NCI-H82 treated with DMSO at 0.1 percent for 48 hours (cell line): ENCODE data around the gene ASB1.
"Not testable (repeated sequence)": the region's sequence is repeated elsewhere in the genome, so short reads cannot be mapped to it uniquely, and the experiment has no call there.

ENCODE experiments used
- DNase-seq: peaks from one replicate; lab custom pipeline; 2025; ENCODE audit not compliant: unreplicated experiment; lab: John Stamatoyannopoulos, UW

ASB1 gene

GRCh38 chr2:238442257-238442656 is 15.5 kb downstream of the ASB1 start:
- not testable (repeated sequence) for DNase-seq

GRCh38 chr2:238444242-238444641 is 17.5 kb downstream of the ASB1 start:
- DNase-seq, result no peak

- DNase-seq, result no peak
Measured at GRCh38 chr2:238445409-238446190, 18.9 kb downstream of the ASB1 start.

GRCh38 chr2:238446371-238446770 is 19.6 kb downstream of the ASB1 start:
- DNase-seq, result no peak

- DNase-seq, result no peak
Measured at GRCh38 chr2:238448031-238448955, 21.6 kb downstream of the ASB1 start.

- DNase-seq, result no peak
Measured at GRCh38 chr2:238449241-238449640, 22.5 kb downstream of the ASB1 start.

GRCh38 chr2:238449909-238450417 is 23.2 kb downstream of the ASB1 start:
- DNase-seq, result no peak

GRCh38 chr2:238450440-238450861 is 23.7 kb downstream of the ASB1 start:
- DNase-seq, result no peak

- DNase-seq, result no peak
Measured at GRCh38 chr2:238453842-238454241, 27.1 kb downstream of the ASB1 start.

- DNase-seq, result no peak
Measured at GRCh38 chr2:238456449-238456848, 29.7 kb downstream of the ASB1 start.

- DNase-seq, result no peak
Measured at GRCh38 chr2:238456970-238457926, 30.5 kb downstream of the ASB1 start.

GRCh38 chr2:238457927-238458324 is 31.2 kb downstream of the ASB1 start:
- no peak for DNase-seq

- no peak for DNase-seq
Measured at GRCh38 chr2:238458651-238459050, 31.9 kb downstream of the ASB1 start.

GRCh38 chr2:238459081-238459629 is 32.4 kb downstream of the ASB1 start:
- DNase-seq, result no peak

- DNase-seq, result no peak
Measured at GRCh38 chr2:238461051-238461450, 34.3 kb downstream of the ASB1 start.

GRCh38 chr2:238461491-238461890 is 34.8 kb downstream of the ASB1 start:
- DNase-seq, result no peak

GRCh38 chr2:238461916-238462315 is 35.2 kb downstream of the ASB1 start:
- DNase-seq, result no peak

- DNase-seq, result peak; percentile 18
Measured at GRCh38 chr2:238462782-238463396, 36.2 kb downstream of the ASB1 start.

GRCh38 chr2:238464389-238464788 is 37.7 kb downstream of the ASB1 start:
- no peak for DNase-seq
